Sigmoid colon (tissue), 4 donors: ENCODE measurements around the gene GRIK5.

ENCODE experiments used
- POLR2A ChIP-seq, 2 donors: fragments of 450-650 bp; IDR thresholded peaks; one replicate each; pipeline ENCODE4 v1.6.1; 2016; ENCODE audit warnings: antibody characterized with exemption in 2 of 2, mild to moderate bottlenecking in 2 of 2, moderate library complexity in 2 of 2
- POLR2AphosphoS5 ChIP-seq, 4 donors: sonication (generic); formaldehyde crosslinking; IDR thresholded peaks; one replicate each; pipeline ENCODE4 v1.6.1; 2017; ENCODE audit warnings: antibody characterized with exemption in 4 of 4
- TF ChIP-seq, protein P1 (sequence below), 4 experiments: fragments of 450-650 bp in 3 of 4; fragments of 200-600 bp in 1 of 4; IDR thresholded peaks; one replicate each; pipeline ENCODE4 v1.5.1; 2016 to 2019; ENCODE audit warnings: antibody characterized with exemption in 4 of 4, mild to moderate bottlenecking in 3 of 4, moderate library complexity in 2 of 4

DNA sequence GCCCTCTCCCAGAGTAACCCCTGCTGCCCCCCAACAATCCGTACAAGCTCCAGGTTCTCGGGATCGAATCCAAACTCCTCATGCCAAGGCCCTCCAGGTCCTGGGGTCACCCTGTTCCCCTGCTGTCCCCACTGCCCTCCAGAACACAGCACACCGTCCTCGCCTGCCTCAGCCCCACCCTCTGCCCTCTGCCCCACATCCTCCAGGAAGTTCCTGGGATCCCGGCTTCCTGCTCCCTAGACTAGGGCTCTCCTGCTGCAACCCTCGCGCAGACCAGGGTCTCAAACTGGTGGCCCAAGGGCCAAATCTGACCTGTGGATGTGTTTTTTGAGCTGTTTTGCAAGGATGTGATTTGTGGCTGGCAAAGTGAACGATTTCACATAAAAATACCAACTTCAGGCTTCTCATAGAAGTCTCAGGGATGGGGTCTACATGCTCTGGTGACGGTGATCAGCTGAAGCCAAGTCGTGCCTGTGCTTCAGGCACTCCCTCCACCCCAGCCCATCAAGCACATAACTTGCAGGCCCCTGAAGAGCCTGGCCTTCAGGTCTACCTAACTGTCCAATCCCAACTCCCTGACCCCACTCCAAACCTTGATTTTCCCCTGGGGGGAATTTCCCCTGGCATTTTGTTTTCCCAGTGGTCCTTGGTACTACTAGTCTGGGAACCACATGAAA is 112.7 kb downstream of the GRIK5 start:
- no peak for TF ChIP-seq POLR2A (IDR thresholded peaks at IDR 0.05)
- TF ChIP-seq, protein P1, sequence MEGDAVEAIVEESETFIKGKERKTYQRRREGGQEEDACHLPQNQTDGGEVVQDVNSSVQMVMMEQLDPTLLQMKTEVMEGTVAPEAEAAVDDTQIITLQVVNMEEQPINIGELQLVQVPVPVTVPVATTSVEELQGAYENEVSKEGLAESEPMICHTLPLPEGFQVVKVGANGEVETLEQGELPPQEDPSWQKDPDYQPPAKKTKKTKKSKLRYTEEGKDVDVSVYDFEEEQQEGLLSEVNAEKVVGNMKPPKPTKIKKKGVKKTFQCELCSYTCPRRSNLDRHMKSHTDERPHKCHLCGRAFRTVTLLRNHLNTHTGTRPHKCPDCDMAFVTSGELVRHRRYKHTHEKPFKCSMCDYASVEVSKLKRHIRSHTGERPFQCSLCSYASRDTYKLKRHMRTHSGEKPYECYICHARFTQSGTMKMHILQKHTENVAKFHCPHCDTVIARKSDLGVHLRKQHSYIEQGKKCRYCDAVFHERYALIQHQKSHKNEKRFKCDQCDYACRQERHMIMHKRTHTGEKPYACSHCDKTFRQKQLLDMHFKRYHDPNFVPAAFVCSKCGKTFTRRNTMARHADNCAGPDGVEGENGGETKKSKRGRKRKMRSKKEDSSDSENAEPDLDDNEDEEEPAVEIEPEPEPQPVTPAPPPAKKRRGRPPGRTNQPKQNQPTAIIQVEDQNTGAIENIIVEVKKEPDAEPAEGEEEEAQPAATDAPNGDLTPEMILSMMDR (IDR thresholded peaks at IDR 0.05): no peak
- no peak for TF ChIP-seq POLR2AphosphoS5 (IDR thresholded peaks at IDR 0.05)
